CD4-positive, alpha-beta T cell treated with Interleukin-4 for 1 hour (primary cell): ENCODE measurements around the gene IKBKE.

Experiments used
- DNase-seq, 2 donors: peaks; one replicate each; pipeline ENCODE4 v3.0.0-alpha.2; 2020 to 2022

The IKBKE gene

DNA sequence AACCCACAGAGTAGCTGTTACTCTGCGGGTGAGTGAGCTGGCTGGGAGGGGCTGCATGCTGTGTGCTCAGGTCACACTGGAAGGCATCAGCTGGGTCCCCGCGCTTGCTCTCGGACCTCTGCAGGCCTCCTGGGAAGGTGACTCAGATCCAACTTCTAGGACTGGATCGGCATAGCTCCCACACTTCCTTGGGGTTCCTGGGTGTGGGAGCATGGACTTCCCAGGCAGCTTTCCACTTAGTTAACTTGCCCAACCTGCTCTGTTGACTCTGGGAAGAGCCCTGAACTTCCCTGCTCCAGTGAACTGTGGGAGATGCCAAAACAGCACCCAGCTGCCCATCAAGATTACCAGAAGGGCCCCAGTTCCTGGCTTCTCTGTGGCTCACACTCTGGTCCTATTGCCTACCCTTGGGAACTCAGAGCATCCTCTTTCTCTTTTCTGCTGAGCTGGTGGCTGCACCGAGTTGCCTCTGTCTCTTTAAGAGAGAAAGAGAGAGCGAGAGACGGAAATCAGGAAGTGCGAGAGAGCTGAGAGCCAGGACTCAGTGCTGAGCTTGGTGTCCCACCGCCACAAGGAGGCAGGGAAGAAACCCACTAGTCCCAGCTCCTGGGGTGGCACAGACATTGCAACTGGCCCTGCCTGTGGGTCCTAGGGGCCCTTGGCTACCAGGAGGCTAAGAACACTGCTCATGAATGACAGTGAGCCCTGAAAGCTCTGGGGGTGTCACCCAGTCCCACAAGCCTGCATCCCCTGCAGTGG is at the start of gene IKBKE:
Gene IKBKE (plus strand): TSS at position 544 of the 759 bp plus-strand sequence. CDS start 2,752 bp downstream, outside the sequence.
- peak; percentile 59 to 63 for DNase-seq

DNA sequence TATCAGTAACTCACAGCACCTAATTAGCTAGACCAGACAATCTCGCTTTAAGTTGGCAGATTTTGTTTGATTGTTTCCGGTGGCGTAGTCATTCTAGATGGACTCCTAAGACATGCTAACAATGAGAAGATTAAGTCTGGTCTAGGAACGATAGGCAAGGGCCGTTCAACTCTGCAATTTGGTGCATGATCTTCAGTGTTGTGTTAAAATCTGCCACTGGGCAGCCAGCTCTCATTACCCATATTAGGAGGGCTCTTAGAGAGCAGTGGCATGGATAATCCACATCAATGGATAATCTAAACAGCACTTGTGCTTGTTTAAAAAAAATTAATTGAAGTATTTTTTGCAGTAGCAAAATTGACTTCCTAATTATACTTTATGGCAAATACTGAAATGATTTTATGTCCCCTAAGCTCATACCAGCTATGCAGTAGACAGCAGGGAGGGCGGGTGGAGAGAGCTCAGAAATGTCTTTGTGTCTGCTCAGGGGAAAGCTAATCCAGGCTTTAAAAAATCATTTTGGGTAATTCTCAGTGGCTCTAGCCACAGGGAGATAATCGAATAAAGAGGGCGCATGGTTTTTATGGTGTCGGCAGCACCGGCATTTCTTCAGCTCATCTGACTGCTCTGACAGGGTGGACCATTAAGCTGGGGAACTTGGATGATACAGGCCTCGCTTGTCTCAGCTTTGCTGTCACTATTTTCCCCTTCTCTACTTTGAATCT is 48.5 kb upstream of the IKBKE start:
- no peak for DNase-seq

DNA sequence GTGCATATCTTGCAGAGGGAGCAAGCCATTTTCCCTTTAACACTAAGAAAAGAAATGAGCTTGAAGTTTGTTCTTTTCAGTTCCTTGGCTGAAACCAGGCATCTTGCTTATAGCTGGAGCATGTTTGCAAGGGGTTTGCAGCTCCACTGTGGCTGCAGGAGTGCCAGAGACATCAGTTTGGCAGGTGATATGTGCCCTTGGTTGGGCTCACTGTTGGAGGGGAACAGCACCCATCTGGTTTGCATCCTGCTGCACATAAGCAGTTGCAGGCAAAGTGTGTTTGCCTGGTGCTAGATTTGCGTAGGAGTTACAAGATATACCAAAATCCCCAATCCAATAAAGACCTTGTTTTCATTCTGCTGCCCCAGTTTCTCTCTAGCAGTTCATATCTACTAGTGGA is 47.8 kb upstream of the IKBKE start:
- no peak for DNase-seq

DNA sequence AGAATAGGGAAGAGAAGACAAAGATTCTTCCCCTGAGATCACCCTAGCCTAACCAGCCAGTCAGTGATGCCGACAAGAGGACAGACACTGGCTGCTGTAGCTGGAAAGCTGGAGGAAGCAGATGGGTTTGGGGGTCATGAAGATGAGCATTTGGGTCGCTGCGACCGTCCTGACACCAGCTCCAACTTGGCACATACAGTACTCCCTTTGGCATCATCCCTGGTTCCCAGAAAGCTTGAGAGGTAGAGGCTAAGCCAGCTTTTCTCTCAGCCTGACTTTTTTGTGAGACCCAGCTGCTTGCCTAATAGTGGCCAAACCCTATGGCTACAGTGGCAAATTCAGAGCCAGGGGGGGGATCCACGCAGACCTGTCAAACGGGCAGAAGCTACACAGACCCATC is 43.0 kb upstream of the IKBKE start:
- no peak for DNase-seq

DNA sequence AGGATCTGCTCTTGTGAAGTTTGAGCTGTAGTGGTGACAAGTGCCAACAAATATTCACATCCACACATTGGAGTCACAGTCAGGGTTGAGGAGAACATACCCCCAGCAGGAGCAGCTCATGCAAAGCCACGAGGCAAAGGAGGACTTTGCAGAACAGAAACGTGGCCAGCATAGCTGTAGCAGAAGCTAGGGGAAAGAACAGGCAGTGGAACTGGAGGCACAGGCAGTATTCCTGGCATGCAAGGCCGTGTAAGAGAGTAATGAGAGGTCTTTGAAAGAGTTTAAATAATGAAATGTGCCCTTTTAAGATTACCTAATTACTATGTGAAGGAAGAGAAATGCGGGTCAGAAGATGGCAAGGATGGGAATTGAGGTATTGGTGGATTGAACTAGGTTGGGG is 40.9 kb upstream of the IKBKE start:
- DNase-seq, result no peak

DNA sequence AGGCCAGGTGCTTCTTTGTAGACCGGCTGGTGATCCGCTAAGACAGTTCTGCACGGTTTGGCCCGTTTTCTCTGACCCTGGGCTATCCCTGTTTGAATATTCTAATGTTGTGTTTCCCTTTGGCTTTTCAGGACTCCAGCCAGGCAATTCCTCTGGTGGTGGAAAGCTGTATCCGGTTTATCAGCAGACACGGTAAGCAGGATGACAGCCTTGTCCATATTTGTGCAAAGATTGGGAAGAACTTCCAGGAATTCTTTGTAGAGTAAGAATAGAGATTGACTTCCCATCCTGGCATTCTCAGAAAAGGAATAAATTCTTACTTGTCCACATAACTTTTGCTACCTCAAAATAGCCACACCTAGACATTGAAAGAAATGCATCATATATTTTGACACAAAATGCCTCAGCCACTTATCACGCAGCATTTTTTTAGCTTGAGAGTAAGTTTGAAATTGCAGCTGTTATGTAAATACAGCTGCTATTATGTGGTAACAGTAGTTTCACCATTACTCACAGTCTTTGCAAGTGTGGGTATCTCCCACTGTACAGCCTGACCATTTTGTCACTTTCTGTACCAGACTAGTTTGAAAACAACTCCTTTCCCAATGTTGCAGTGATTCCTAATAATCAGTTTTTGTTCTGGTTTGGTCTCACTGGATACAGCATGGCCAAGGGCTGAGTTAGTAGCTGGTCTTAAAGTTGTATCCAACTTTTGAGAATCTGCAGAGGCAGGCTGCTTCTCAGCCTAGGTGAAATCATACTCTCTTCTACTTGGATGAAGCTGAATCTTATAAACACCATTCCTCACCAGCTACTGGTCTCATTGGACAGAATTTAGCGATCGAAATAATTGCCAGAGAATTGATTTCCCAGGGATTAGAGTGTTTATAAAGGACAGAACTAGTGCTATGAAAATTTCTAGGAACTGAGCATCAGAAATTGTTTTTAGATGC is 40.0 kb upstream of the IKBKE start:
- no peak for DNase-seq

DNA sequence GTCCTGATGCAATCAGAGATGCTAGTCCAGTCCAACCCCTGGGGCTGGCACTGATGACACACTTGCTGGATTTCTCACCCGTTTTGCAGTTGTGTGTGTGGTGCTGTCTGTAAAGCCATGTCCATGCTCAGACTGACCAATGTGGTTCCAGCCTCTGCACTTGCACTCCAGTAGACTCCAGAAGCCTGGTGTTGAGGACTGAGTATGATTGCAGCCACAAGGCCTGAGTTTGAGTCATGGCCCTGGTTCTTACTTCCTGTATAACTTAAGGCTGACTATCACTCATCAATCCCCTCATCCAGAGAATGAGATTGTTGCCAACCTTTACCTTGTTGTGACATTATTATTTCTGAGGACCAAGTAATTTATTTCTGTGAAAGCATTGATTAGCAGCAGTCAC is 34.8 kb upstream of the IKBKE start:
- no peak for DNase-seq

DNA sequence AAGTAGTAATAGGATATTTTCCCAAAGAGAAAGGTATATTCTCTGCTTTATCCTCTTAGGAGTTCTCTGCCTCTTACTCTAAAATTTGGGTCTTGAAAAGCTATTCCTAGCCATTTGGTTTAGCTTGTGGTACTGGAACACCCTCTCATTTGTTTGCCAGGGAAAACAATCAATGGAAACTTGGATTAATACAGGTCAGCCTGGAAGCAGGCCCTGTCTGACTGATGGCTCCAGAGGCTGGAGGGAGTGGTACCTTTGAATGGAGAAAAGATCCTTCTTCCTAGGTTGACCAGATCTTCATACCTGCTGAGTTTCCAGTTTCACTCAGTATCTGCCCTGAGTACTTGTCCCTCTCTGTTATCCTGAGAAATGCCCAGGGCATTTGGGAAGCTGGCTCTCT is 31.7 kb upstream of the IKBKE start:
- no peak for DNase-seq

DNA sequence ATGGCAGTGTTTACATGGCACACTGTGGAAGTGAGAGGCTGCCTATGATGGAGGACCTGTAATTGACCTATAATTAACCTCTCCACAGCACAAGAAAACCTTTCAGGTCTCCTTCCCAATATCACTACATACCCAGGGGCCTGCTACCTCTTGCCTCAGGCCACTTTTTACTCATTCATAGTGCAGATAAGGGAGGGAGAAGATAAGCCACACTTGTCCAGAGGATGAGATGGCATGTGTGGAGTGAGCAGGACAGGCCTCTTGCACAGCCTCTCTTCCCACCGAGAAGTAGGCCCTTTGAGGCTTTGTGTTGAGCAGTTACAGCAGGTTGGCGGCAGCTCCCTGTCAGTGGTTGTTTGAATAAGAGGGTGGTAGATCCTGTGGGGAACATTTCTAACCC is 31.1 kb upstream of the IKBKE start:
- no peak for DNase-seq

DNA sequence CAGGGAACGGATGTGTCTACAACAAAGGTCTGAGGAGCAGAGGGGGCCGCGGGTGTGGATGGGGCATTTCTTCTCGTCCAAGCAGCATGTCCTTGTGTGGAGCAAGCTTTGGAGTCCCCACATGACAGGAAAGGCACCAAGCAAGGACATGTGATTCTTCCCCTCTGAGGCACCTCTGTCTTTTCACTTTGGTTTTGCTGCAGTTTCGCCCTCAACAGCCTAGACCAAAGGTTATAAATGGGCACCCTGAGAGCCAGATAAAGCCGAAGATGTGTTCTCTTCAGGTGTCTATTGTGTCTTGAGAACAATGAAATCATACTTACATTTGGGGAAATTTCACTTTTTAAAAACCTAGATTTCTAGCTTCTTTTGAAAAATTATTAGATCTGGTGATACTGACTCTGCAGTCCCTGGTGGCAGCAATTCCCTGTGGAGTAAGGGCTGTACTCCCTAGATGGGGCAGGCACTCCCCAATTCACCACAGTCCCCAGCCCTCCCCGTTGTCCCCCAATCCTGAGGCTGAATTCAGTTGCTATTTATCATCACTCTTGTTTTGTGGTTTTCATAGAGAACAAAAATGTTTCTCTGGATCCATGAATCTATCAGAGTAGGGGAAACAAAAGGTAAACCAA is 28.8 kb upstream of the IKBKE start:
- no peak for DNase-seq

DNA sequence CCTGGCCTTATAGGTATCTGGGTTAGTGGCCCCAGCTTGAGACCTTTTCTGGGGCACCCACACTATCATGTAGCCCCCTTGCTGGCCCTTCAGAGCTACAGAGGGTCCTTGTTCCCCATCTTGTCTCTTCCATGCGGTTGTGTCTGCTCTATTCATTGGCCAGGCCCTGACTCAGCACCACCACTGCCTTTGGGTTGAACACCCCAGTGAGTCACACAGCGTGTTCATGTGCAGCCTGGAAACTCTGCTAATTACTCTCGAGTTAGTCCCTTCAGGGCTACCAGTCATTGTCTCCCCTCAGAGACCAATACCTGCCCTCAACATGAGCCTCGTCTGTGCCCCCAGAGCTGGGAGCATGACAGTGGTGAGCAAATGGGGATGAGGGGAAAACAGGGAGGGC is 28.2 kb upstream of the IKBKE start:
- DNase-seq, result no peak

DNA sequence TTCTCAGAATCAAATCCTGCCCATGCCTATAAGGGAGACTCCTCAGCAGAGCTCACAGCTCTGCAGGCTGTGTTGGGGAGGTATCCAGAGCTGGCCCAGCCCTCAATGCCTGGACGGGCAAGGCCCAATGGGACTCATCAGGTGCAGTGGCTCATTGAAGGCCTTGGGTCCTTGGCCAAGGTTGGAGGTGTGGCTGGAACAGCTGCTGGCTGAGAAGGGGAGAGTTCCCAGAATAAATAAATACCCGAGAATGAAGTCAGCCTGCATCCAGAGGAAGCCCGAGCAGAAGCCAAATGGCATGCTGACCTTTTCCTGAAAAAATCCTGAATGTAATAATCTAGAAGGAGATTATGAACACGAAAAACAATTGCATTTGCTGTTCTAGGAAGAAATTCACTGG is 25.2 kb upstream of the IKBKE start:
- no peak for DNase-seq

DNA sequence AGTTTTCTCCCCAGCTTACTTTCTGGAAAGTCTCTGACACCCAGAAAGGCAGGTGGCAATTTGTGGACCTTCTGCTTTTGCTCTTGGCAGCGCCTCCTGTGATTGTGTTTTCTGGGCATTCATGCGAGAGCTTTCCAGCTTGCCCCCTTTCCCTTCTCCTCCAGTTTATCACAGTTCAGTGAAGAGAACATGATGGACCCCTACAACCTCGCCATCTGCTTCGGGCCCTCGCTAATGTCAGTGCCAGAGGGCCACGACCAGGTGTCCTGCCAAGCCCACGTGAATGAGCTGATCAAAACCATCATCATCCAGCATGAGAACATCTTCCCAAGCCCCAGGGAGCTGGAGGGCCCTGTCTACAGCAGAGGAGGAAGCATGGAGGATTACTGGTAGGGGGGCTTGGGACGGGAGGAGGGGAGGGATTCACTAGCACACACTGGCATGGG is 24.3 kb upstream of the IKBKE start:
- DNase-seq, result no peak

DNA sequence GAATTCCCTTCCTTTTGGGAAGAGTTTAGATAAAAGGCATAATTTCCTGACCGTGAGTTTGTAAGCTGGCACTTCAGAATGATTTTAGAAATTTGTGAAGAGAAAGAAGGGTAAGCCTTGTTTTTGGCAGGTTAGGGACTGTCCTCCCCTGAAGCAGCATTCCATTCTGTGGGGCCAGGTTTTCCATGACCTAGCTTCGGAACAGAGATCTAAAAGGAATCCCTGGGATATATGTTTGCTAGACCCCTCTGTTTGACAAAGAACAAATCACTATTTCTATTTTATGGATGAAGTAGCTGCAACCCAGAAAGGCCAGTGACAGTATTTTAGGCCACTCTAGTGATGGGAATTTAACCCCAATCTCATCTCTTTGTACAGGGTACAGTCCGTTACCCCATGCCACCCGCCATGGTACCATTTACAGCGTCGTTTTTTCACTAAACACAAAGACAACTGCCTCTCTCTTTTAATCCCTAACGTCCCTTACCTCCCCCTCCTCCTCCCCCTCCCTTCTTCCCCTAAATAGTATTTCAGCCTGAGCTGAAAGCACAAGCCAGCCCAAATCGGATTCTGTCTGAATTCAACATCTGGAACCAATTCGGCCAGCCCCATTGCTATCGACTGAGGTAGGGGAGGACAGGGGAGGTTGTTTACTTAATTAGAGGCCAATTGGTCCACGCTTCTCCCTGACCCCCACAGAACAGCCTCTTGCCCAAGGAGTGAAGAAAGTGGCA is 23.4 kb upstream of the IKBKE start:
- no peak for DNase-seq

DNA sequence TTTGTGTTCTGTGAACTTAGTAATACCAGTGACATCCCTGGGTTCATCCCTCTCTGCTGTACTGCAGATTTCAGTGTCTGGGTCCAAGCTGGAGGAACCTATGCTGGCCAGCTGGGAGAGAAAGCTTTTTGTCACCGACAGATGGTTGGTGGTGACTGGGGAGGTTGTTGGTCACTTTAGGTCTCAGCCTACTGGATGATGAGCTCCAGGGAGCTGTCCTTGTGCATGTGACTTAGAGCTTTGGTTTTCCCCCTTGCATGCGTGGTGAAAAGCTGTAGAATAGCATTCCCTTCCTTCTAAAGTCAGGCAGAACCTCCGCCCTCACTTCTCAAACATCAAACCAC is 22.9 kb upstream of the IKBKE start:
- no peak for DNase-seq

DNA sequence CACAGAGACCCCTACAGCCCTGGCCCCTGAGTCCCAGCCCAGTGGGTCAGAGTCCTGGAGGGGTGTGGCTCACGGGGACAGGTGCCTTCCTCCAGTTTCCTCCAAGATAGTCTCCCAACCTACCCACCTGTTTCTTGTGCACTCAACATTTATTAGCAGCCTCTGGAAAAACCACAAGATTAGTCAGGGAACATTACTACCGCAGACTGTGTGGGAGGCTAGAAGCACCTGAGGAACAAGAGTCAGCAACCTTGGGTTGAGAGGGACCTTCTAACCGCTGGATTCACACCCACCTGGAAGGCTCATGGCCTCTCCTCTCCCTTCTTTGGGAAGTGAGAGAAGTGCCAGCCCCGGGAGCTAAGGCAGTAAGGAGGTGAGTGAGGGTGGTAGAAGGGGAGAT is 22.5 kb upstream of the IKBKE start:
- DNase-seq, result no peak

DNA sequence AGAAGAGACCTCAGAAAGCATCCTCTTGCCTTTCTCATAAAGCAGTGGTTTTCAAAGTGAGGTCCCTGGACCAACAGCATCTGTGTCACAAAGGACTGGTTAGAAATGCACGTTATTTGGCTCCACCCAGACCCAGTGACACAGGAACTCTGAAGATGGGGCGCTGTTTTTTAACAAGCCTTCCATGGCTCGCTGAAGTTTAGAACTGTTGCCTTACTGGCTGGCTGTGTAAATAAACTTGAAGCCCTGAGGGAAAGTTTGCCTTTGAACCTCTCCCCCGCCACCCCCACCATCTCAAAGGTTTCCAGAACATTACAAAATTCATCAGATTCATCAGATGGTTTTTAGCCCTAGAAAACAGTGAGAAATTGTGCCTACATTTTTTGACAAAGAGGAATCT is 21.8 kb upstream of the IKBKE start:
- no peak for DNase-seq

DNA sequence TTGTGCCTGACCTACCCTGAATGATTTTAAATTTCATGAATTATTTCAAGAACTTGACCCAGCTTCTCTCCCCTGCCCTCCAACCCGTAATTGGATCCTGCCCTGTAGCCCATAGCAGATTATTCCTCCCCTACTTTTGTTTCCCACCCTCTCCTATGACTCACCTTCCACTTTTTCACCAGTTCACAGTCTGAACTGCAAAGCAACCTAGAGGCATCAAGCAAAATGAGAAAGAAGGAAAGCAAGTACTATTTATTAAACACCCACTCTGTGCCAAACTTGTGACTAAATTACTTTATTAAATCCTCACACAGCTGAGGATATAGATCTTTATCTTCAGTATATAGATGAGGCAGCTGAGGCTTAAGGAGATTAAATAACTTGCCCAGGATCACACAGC is 20.7 kb upstream of the IKBKE start:
- DNase-seq, result no peak

DNA sequence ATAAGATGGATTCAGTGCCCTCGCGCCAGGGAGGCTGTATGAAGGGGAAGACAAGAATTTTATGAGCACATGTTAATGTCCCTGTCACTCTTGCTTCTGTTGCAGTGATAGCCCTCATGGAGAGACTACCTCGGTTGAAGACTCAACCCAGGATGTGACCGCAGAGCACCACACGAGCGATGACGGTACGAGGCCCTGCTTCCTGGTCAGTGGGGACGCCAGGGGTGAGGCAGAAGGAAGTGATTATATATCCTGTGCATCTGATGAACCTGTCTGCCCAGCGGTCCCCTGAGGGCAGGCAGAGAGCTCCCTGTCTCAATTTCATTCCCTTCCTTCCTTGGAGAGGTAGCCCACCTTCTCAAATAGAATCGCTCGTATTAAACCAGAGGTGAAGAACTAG is 20.0 kb upstream of the IKBKE start:
- DNase-seq, result no peak

DNA sequence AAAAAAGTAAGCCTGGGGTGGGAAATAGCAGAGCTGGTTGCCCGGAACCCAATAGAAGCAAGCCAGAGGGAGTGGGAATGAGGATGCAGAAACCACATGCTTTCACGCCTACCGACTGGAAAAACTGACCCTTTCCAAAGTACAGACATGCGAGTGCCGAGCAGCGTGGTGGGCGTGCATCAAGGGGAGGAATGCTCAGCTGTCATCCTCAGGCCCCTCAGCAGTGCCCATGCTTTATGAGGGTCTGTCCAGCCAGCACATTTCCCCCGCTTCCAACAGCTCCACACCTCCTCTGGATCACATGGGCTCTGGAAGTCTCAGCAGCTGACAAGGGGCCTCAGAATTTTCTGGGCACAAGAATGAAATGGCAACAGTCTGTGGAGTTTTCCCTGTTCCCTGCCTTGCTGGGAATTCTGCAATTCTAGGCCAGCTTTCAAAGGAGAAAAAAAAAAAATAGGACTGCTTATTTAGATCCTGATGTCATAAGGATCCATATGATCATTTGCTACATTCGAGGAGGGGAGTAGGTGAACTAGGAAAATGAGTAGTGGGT is 19.1 kb upstream of the IKBKE start:
- no peak for DNase-seq

DNA sequence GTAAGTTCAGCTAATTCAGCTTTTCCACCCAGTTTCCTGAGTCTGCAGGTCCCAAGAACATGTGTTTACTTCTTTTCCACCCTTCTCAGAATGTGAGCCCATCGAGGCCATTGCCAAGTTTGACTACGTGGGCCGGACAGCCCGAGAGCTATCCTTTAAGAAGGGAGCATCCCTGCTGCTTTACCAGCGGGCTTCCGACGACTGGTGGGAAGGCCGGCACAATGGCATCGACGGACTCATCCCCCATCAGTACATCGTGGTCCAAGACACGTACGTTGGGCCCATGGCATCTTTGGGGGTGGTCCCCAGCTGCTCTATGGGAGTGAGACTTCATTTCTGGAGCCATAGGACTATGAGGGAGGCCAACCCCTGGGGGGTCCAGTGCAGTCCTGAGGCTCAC is 17.2 kb upstream of the IKBKE start:
- DNase-seq, result no peak

DNA sequence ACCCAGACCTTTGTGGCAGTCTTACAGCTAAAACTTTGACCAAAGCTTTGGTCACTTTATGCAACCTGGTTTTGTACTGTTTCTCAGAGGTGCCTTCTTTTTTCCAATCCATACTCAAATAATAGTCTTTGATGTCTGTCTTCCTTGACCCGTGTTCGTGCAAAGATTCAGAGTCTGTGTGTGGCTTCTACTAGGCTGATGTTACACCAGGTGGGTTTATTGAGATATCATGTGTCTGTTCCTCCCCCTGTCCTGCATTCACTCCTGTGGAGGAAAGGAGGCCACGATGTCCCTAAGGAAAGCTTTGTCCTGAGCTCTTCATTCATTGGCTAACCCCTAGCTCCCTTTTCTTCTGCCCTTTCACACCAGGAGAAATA is 15.0 kb upstream of the IKBKE start:
- no peak for DNase-seq
